Erythroblast (primary cell): ENCODE data around the gene ISM1.

Source experiments
- GATA1 ChIP-seq: IDR thresholded peaks from 2 replicates; pipeline ENCODE4 v1.6.1; 2011; ENCODE audit warnings: low read depth, mild to moderate bottlenecking, control low read depth, low read length, moderate library complexity
- POLR2A ChIP-seq: IDR thresholded peaks from 2 replicates; pipeline ENCODE4 v1.6.1; 2011; ENCODE audit warnings: mild to moderate bottlenecking, low read length

DNA sequence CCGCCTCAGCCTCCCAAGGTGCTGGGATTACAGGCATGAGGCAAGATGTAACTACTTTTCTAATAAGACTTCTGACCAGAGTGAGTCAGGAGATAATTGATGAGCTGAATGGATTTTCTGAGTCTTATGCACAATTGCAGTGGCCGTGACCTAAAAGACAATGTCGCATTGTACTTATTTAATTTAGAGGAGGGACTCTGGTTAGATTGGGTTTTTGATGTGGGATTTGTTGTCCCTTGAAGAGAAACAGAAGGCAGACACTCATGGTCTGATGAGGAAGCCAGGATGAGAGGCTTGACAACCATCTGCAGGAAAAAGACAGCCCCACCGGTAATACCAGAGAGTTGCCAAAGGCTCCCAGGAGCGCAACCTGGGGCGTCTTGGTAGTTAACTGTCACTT, 68.0 kb downstream of the ISM1 start:
- TF ChIP-seq POLR2A (no peak), GATA1 (no peak)
